GM18951 (cell line): ENCODE measurements around the gene ARRB2.

Experiments used
- POLR2A ChIP-seq: IDR thresholded peaks from 4 replicates; pipeline ENCODE4 v1.6.1; 2011; ENCODE audit warnings: mild to moderate bottlenecking; ENCODE audit not compliant: insufficient read length, insufficient read depth; ENCODE audit errors: extremely low read depth
- in situ Hi-C: fragments of 300-500 bp; cut with MboI; formaldehyde crosslinking; loops from one replicate; pipeline ENCODE4 v1.12.0; 2022; ENCODE audit warnings: low sequenced_read_pairs, mixed read lengths, inconsistent platforms; ENCODE audit not compliant: unreplicated experiment

The ARRB2 gene

GRCh38 chr17:4764595-4764994, 54.2 kb downstream of the ARRB2 start:
- TF ChIP-seq POLR2A, result no peak
- in situ Hi-C loops, result no loop called here

GRCh38 chr17:4766201-4766600, 55.8 kb downstream of the ARRB2 start:
- in situ Hi-C loops, result no loop called here
- TF ChIP-seq POLR2A, result no peak

- in situ Hi-C loops, result no loop called here
- TF ChIP-seq POLR2A, result no peak
Observed at GRCh38 chr17:4766723-4767122, 56.3 kb downstream of the ARRB2 start.

GRCh38 chr17:4768298-4768697, 57.9 kb downstream of the ARRB2 start:
- no peak for TF ChIP-seq POLR2A
- in situ Hi-C loops, result no loop called here

- in situ Hi-C loops, result no loop called here
- no peak for TF ChIP-seq POLR2A
Observed at GRCh38 chr17:4769628-4770027, 59.2 kb downstream of the ARRB2 start.
